Amygdala (tissue), 56 donors: Measurements from ENCODE around the gene BOD1L1.

Source experiments
- DNase-seq, 56 donors: peaks; one replicate each; lab custom pipeline; 2025; lab: John Stamatoyannopoulos, UW

BOD1L1 gene

GRCh38 chr4:13541176-13541604, 86.3 kb downstream of the BOD1L1 start:
- no peak for DNase-seq

- no peak for DNase-seq
These were observed 86.9 kb downstream of the BOD1L1 start for GRCh38 chr4:13540446-13541175.

GRCh38 chr4:13539619-13540445, 87.7 kb downstream of the BOD1L1 start:
- DNase-seq: no peak

GRCh38 chr4:13539047-13539618, 88.4 kb downstream of the BOD1L1 start:
- no peak for DNase-seq

- no peak for DNase-seq
These were observed 89.0 kb downstream of the BOD1L1 start for GRCh38 chr4:13538427-13538973.

- DNase-seq: no peak
These were observed 89.7 kb downstream of the BOD1L1 start for GRCh38 chr4:13537832-13538177.

GRCh38 chr4:13537011-13537831, 90.3 kb downstream of the BOD1L1 start:
- DNase-seq: no peak

GRCh38 chr4:13536607-13537006, 90.9 kb downstream of the BOD1L1 start:
- DNase-seq: no peak

GRCh38 chr4:13535708-13536361, 91.7 kb downstream of the BOD1L1 start:
- no peak for DNase-seq

- no peak for DNase-seq
These were observed 92.4 kb downstream of the BOD1L1 start for GRCh38 chr4:13535118-13535517.

- no peak for DNase-seq
These were observed 93.0 kb downstream of the BOD1L1 start for GRCh38 chr4:13534344-13535063.

GRCh38 chr4:13533670-13534343, 93.7 kb downstream of the BOD1L1 start:
- DNase-seq: no peak

GRCh38 chr4:13531625-13531998, 95.9 kb downstream of the BOD1L1 start:
- DNase-seq: no peak

- DNase-seq: no peak
These were observed 96.5 kb downstream of the BOD1L1 start for GRCh38 chr4:13530823-13531624.

GRCh38 chr4:13529128-13529919, 98.2 kb downstream of the BOD1L1 start:
- no peak for DNase-seq

GRCh38 chr4:13528821-13529127, 98.8 kb downstream of the BOD1L1 start:
- DNase-seq: no peak
